NK-92 (cell line): ENCODE results near the gene TLE5.

Experiments used
- DNase-seq: peaks from one replicate; lab custom pipeline; 2025; ENCODE audit not compliant: unreplicated experiment; lab: John Stamatoyannopoulos, UW

The TLE5 gene, protein sequence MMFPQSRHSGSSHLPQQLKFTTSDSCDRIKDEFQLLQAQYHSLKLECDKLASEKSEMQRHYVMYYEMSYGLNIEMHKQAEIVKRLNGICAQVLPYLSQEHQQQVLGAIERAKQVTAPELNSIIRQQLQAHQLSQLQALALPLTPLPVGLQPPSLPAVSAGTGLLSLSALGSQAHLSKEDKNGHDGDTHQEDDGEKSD

DNA sequence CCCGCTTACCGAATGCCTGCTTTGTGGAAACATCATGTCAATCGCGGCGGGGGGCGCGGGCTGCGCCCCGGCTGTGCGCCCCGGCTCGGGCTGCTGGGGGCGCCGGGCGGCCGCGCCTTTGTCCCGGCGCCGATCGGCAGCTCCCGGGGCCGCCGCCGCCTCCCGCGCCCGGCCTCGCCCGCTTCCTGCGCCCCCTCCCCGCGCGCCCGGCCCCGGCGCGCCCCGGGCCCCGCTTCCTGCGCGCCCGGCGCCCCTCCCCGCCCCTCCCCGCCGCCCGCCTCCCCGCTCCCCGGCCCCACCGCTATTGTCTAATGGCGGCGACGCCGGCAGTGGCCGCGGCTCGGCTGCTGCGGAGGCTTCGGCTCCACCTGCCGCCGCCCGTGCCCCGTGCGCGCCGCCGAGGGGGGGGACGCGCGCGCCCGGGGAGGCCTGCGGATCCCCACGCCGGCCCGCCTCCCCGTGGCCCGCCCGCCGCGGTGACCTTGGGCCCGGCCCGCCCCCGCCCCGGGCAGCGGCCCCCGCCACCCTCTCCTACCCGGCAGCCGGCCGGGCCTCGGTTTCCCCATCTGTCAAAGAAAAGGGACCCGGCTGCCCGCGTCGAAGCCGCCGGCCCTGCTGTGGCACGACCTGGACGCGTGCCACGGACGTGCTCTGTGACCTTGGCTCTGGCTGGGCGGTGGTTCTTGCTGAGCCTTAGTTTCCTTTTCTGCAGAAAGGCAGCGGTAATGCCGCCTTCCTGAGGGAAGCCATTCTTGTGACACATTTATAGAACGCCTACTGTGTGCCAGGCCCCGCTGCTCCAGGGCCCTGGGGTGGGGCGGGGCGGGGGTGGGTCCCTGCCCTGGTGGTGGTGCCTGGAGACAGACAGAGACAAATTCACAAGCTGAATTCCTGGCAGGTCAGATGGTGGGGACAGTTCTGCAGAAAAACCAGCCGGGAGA lies at the start of gene TLE5:
Gene TLE5, minus strand, starts transcription at position 331 of the 941 bp plus-strand sequence. Its CDS starts 295 bp downstream, at position 36.
- DNase-seq, result no peak

DNA sequence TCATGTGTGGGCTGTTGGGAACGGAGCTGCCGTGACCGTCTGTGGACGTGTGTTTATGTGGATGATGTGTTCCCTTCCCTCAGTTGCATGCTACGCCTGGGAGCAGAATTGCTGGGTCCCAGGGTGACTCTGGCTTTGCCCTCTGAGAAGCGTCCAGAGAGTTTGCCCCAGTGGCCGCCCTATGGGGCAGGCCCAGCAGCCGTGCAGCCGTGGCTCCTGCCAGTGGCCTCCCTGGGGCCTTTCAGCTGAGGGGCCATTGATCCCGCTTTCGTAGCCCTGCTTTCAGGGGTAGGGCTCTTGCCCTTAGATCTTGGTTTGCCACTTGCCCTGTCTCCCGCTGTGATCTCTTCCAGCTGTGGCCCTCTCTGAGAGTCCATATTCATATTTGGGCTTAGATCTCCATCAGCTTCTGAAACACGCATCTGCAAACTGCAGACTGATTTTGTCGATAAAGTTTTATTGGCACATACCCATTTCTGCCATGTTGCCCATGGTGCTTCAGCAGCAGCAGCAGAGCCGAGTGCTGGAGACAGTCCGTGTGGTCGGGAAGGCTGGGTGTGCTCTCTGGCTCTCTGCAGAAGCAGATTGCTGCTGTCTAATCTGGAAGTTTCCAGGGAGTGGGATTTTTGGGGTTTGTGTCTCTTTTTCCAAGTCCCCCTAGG lies 49.4 kb upstream of the TLE5 start:
- no peak for DNase-seq

DNA sequence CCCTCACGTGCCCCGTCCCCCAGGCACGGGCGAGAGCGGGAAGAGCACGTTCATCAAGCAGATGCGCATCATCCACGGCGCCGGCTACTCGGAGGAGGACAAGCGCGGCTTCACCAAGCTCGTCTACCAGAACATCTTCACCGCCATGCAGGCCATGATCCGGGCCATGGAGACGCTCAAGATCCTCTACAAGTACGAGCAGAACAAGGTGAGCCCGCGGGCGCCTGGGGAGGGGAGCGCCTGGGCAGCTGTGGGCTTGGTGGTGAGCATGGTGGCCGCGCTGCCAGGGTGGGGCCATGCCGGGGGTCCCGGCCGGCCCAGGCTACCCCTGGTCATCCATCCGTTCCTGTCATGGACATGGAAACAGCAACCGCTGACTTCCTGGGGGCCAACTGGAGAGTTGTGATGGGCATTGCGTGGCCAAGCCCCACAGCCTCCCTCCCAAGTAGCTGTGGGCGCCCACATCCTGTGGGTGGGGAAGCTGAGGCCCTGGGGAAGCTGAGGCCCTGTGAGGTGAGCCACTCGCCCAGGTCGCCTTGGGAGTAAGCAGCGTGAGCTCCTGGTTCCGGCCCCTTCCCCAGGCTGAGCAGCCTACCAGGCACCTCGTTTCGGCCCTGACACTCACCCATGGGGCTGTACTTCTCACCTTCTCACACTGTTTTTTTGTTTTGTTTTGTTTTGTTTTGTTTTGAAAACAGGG lies 48.0 kb upstream of the TLE5 start:
- DNase-seq, result no peak

DNA sequence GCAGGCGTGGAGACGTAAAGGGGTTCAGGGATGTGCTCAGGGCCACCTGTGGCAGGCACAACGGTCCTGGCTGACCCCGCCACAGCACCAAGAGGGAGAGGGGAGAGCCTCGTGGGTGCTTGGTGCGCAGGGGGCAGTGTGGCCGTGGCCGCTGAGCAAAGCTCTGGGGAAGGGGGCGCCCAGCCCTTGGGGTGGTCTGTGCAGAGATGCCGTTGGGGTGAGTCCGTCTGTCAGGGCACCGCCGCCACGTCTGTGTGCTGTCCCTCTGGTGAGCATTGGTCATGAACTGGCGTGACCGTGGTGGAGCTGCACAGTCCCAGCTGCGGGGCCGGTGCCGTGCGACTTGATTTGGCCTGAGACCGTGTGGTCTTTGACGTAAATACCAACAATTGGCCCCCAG lies 47.2 kb upstream of the TLE5 start:
- DNase-seq, result no peak

DNA sequence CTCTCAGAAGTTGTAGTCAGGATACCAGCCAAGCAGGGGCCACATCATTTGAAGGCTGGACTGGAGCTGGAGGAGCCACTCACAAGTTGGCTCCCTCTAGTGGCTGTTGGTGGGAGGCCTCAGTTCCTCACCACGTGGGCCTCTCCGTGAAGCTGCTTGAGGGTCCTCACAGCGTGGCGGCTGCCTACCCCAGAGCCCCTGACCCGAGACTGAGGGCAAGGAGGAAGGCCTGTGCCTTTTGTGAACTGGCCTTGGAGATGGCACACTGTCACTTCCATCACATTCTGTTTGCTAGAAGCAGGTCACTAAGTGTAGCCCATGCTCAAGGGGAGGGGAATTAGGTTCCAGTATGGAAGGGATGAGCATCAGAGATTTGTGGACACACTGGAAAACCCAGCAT lies 46.5 kb upstream of the TLE5 start:
- DNase-seq, result no peak

DNA sequence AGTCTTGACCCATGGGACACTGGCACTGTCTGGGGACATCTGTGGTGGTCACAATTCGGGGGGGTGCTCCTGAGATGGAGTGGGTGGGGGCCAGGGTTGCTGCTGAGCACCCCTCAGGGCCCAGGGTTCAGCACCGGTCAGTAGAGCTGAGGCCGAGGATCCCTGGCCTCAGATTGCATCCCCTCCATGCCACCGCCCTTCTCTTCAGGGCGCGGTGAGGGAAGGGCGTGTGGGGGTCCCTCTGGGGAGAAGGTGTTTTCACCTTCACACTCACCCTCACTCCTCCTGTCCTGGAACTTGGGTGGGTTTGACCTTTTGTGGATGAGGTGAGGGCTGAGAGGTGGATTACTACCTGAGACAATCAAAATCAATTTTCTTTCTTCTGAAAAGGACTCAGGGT lies 45.4 kb upstream of the TLE5 start:
- DNase-seq, result no peak

DNA sequence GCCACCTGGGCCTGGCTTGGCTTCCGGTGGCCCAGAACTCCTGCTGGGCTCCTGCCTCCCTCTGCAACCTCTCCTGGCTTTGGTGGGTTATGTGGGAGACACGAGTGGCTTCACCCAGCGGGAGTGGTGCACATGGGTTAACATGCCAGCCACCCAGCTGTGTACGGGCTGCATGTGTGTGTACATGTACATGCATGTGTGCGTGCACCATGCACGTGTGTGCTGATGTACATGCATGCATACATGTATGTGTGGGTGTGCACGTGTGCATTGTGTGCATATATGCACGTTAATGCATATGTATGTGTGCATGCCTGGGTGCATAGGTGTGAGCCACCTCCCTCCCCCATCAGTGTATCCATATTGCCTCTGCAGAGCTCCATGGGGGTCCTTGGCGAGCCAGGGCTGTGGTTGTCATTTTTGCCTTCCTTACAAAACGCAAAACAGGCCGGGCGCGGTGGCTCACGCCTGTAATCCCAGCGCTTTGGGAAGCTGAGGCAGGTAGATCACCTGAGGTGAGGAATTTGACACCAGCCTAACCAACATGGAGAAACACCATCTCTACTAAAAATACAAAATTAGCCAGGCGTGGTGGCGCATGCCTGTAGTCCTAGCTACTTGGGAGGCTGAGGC lies 44.3 kb upstream of the TLE5 start:
- DNase-seq, result no peak

DNA sequence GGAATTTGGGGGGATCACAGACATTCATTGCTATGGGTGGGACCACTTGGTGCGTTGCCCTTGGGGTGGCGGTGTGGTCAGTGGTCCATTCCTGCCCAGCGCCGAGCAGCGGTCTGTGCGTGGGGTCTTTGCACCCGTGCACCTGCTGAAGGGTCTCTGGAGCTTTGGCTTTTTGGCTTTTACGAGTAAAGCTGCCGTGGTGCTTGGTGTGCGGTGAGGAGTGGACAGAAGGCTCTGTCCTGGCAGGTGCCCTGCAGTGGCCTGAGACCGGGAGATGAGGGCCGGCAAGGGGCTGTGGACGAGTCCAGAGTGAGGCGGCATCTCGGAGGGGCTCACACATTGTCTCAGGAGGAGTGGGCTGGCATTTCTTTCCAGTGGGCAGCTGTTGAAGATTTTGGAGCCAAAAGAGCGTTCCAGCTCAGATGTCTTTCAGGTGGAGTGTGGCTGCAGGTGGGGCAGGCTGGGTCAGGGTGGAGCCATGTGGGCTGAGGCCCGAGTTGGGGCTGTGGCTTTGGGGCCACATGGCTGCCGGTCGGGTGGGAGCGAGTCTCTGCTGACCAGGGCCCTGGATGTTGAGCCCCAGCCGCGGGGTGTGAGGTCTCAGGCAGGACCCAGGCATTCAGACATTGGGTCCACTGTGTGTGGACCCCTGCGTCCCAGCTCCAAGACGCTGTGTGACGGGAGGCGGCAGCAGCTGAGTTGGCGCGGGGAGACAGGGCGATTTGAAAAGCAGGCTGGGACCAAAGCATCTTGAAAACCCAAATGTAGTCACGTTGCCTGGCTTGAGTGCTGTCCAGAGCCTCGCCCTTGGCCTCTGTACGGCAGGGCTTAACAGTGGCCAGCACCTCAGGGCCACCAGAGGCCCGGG lies 43.6 kb upstream of the TLE5 start:
- no peak for DNase-seq

DNA sequence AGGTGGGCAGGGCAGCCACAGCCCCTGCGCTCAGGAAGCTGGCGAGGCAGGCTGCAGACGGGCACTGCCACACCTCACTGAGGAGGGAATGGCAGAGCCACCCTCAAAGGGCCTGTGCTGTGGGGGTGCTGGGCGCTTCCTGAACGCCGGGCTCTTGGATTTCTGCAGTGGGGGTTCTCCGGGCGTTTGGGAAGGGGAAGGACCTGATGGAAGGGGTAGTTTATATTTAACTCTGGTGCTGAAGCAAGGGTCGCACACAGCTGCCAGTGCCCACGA lies 42.4 kb upstream of the TLE5 start:
- DNase-seq, result no peak

DNA sequence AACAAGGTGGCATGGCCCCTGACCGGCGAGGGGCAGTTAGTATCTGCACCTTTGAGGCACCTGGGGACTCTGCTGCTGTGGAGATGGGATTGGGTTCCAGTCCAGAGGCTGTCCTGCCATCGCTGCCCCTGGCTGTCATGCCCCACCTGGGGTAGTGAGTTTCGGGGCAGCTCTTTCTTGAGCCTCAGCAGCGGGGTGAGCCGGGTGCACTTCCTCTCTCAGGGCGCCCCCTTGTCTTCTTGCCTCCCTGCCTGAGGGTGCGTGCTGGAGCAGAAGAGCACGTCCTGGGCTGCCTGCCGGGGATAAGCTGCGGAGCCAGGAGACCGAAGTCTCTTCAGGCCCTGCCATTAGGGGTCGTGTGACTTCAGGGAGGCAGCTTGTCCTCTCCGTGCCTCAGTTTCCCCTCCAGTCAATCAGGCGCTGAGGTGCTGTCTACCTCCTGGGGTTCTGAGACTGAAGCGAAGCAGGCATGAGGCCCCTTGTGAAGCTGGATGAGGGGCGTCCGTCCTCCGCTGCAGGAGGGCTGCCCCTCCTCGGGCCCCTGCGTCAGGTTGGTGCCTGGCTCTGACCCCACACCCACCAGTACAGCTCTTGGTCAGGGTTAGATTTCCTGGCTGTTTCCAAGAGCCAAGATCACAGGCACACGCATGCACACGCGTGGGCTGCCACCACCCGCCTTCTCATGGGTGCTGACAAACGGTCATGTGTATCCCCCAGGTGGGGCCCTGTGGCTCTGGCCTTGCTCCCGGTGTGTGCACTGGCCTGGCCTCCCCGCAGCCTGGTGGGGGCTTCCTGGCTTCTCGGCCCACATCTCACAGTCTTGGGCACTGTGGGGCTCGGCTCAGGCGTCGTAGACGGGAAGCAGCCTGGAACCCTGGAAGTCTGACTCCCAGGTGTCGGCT lies 40.2 kb upstream of the TLE5 start:
- no peak for DNase-seq

DNA sequence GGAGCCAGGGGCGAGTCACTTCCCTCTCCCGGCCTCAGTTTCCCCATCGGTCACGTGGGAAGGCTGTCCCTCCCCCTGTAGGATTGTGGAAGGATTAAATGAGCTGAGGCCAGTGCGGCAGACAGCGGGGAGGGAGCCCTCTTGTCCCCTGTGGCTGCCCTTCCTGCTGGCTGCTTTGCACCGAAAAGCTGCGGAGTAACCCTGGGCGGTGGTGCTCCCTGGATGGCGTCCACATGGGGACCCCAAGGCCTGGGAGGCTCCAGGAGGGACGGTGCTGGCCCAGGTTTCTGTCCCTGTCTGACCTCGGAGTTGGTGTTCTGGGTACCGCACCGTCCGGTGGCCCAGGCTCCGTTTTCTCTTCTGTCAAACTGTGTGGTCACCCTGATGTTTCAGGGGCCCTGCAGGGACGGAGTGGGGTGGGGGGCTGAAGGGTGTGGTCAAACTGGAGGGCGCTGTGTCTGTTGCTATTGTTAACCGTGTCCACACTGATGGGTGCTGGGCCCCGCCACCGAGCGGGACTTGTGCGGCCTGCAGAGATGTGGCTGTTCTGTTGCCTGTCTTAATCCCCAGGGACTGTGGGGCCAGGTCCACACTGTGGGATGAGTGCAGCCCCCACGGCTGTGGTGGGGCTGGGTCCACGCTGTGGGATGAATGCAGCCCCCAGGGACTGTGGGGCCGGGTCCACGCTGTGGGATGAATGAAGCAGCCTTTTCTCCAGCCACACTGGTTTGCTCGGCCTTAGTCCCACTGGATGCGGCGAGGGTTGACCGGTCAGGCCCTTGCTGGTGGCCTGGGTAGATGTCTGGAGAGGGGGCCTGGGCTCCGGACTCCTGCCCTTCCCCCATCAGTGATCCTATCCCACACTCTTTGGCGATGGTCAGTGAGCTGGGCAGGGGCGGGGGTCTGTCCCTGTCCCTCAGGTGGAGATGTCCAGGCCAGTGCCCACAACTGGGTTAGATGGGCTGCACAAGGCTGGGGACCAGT lies 38.7 kb upstream of the TLE5 start:
- DNase-seq, result no peak

DNA sequence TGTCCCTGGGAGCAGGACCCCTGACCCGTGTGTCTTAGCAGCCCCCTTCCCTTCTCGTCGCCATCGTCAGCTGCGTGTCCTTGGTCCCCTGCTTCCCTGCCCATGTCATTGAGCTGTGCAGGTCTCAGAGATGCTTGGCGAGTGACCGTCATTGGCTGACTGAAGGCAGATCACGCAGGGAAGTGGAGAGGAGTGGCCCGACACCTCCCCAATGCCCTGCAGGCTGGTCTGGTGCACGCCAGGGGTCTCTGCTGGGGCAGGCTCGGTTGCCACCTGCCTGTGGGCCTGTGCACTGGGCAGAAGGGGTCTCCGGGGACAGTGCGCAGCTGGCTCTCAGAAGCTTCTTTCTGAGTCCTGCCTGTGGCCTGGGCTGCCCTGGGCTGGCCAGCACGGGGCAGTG lies 38.0 kb upstream of the TLE5 start:
- DNase-seq, result no peak

DNA sequence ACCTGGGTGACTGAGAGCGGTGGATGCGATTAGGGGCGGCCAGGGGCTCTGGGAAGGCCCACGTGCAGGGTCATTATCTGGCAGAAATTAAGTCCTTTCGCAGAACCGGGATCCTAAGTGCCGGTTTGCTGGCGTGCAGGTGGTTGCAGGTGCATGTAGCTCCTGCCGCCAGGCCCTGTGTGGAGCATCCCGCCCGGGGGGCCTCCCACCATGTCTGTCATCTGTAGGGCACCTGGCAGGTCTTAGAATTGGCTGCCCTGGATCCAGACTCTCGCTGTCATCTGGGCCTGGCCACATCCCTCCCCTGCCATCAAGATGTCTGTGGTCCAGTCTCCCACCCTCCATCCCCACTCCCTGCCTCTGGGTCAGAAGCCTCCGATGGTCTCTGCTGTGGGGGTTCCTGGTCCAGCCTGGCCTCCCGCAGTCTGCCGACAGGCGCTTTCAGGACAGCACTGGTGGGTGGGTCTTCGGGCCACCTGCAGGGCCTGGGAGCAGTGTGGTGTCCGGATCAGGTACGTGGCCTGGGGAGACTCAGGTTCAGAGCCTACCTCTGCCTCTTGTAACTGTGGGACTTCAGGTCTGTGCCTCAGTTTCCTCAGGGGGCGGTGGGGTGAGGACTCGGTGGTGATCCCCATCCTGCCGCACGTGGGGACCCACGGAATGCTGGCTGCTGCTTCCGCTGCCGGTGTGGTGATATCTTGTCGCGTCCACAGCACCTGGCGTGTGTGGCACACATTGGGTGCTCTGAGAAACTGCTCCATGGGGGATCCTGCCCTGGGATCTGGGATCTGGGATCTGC lies 37.3 kb upstream of the TLE5 start:
- DNase-seq, result no peak

DNA sequence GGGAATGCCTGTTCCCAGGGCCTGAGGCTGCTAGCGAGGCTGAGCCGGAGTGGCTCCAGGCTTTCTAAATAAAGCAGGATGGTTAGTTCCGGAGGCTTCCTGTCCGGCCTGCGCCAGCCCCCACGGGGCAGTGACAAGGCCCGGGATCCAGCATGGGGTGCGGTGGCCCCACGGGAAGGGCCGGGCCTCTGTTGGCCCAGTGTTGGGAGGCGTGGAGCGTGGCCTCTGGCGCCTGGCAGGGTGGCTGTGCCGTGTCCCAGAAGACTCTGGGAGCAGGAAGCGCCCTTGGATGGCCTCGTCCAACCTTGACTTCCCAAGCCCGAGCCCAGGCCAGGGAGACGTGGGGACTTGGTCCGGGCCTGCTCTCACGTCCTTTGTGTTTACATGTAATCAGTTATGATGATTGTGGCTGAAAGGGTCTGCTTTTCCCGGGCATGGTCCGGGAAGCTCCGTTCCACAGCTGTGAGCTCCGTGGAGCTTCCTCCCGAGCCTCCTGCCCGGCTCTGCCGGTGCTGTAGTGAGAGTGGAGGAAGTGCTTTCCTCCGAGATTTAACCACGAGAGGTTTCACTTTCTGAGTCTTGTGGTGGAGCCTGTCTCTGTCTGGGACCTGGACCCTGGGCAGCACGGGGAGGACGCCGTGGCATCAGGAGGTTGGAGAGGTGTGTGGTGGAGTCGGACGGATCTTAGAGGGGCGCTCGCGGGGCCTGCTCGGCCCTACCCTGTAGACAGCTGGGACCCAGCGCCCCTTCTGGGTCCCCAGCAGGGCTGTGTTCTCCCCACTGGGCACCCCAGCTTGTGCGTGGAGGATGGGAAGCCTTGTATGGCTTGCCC lies 36.4 kb upstream of the TLE5 start:
- DNase-seq, result no peak

DNA sequence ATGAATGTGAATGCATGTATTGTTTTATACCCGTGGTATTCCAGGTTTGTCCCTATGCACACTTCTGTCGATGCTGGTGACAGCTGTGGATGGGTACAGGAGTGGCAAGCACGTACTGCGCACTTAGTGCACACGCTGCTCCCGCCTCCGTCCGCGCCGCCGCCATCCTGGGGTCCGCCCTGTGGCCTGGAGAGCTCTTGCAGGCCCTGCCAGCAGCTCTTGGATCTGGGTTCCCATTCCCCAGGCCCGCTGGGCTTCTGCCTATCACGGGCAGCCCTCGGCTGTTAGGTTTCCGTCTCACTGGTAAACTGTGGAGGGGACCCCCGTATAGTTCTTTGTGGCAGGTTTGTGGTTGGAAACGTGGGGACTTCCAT lies 35.8 kb upstream of the TLE5 start:
- no peak for DNase-seq

DNA sequence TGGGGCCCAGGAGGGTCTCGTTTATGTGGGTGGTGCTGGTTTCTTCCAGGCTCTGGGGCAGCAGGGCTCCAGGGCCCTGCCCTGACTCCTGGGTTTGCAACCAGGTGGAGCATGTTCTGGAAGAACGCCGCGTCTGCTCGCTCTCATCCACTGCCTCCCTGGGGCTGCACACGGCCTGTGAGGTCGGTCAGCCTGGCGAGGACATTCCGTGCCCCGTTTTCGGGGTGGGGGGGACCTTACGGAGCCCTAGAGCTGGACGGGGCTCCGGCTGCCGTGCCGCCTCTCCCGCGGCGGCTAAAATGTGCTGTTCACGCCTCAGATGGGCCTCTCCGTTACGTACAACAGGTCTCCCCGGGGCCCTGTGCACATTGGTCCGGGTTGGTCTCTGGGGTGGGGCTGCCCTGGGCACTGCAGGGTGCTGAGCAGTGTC lies 35.2 kb upstream of the TLE5 start:
- DNase-seq, result no peak
